Activated T-helper 1 cell treated with anti-CD3 and anti-CD28 coated beads, Interleukin-12 subunit alpha, Interleukin-12 subunit beta, Interleukin-2, Interleukin-4 antibody, amounts not matched to agents 30 ng/mL and 10 ng/mL and 1 ng/mL, durations not matched to agents 14 hours and 24 hours and 36 hours (primary cell): ENCODE data around the gene KLHDC8B. TPM values are rescaled to one million over a fixed set of nuclear protein-coding genes. Genes with fewer than 3 reads are reported as not detected.

Source experiments
- DNase-seq: peaks from one replicate; pipeline ENCODE4 v3.0.0; 2021; ENCODE audit warnings: low spot score
- H3K27ac Mint-ChIP-seq: one replicate; pipeline ENCODE4 v1.8.0; 2021; ENCODE audit warnings: mild to moderate bottlenecking, mixed read lengths
- H3K27me3 Mint-ChIP-seq: one replicate; pipeline ENCODE4 v1.8.0; 2022; ENCODE audit warnings: mild to moderate bottlenecking, moderate library complexity, mixed read lengths; ENCODE audit not compliant: insufficient read depth
- H3K36me3 Mint-ChIP-seq: one replicate; pipeline ENCODE4 v1.8.0; 2021; ENCODE audit warnings: low read depth, mixed read lengths
- H3K4me1 Mint-ChIP-seq: one replicate; pipeline ENCODE4 v1.8.0; 2021; ENCODE audit warnings: low read depth, mixed read lengths
- H3K4me3 Mint-ChIP-seq: one replicate; pipeline ENCODE4 v1.8.0; 2021; ENCODE audit warnings: mild to moderate bottlenecking, moderate library complexity, mixed read lengths
- H3K9me3 Mint-ChIP-seq: one replicate; pipeline ENCODE4 v1.8.0; 2021; ENCODE audit warnings: mixed read lengths
- intact Hi-C: fragments of 100-400 bp; cut with micrococcal nuclease; formaldehyde crosslinking; loops from one replicate; pipeline ENCODE4 v1.15.1; 2024
- total RNA-seq: library from RNA; stranded (reverse); gene quantifications from 2 replicates; pipeline ENCODE4 v1.2.3, GENCODE V29; 2022

KLHDC8B gene
- 2.6 and 2.9 TPM in 2 replicates for total RNA-seq

DNA sequence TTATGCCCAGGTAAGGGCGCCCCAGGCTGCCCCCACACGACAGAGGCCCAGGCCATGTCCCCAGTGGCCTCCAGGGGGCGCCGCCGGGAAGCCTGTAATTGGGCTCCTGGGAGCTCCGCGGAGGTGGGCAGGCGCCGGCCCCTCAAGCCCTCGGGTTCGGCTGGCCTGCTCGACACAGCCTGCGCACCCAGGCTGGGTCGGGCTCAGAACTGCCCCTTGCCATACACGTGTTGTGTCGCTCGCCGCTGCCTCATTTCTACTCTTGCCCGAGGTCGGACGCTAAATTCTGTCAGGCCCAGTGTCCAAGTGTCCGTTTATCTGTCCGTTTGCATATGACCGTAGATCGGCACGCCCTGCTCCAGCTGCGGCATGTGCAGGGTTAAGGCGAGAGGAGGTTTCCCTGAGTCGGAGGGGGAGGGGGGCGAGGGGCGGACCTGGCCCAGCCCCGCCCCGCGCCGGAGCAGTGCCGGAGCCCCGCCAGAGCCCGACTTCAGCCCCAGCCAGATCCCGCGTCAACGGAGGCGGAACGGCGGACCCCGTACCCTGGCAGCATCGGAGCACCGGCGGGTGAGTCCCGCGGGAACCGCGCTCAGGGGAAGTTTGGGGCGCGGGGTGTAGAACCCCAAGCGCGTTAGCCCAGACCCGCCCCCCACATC, at the start of gene KLHDC8B:
Gene KLHDC8B (plus strand): TSS at position 480 of the 656 bp plus-strand sequence. CDS start 1,172 bp downstream, outside the sequence.
- H3K36me3 Mint-ChIP-seq, result peaks cover 2% of the 10 kb centered on the region
- no peaks in the 10 kb centered on the region for H3K27me3 Mint-ChIP-seq
- peaks cover 6% of the 10 kb centered on the region for H3K4me1 Mint-ChIP-seq
- H3K27ac Mint-ChIP-seq, result peak within 1 kb of the TSS; percentile 63
- peak within 1 kb of the TSS; percentile 88 for H3K4me3 Mint-ChIP-seq
- DNase-seq, result peak; percentile 68
- intact Hi-C loops, result loop anchor here (1.0 to 2.0 kb wide), 4 partner anchors 66 to 278 kb away; partner anchors contain the start of genes C3orf62, QARS1 and QRICH1
- no peaks in the 10 kb centered on the region for H3K9me3 Mint-ChIP-seq

DNA sequence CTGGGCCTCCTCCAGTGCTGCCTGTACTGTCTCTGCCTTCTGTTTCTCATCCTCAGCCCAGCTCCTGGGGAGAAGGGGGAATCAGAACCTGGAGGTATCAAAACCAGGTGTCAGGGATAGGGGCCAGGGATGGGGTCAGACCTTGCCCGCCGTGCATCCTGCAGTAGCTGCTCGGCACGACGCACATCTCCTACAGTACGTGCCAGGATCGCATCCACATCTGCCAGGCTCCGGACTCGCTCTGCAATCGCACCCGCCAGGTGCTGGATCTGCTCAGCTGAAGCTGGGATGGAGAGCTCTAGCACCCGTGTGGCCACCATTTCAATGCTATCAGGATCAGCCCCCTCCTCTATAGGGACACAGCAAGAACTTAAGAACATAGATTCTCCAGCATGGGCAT, 49.4 kb upstream of the KLHDC8B start:
- peaks cover 10% of the 10 kb centered on the region for H3K4me1 Mint-ChIP-seq
- peak overlapping the region; percentile 59 for H3K4me3 Mint-ChIP-seq
- intact Hi-C loops, result loop anchor here (10.0 kb wide), 1 partner anchor 663 kb away; the partner anchor contains the start of gene IP6K1

GRCh38 chr3:49122451-49122850, 48.9 kb upstream of the KLHDC8B start:
- peak overlapping the region; percentile 82 for H3K27ac Mint-ChIP-seq
- H3K4me3 Mint-ChIP-seq, result no peak overlapping the region
- H3K9me3 Mint-ChIP-seq, result no peaks in the 10 kb centered on the region
- H3K36me3 Mint-ChIP-seq, result peaks cover 6% of the 10 kb centered on the region
- no peak for DNase-seq
- H3K27me3 Mint-ChIP-seq, result peaks cover 1% of the 10 kb centered on the region
- intact Hi-C loops, result loop anchor here (10.0 kb wide), 1 partner anchor 662 kb away; the partner anchor contains the start of gene IP6K1
- H3K4me1 Mint-ChIP-seq, result peaks cover 10% of the 10 kb centered on the region

More for the DNA sequence above, 49.4 kb upstream of the KLHDC8B start:
- no peak for DNase-seq
- Mint-ChIP-seq H3K9me3 (no peaks in the 10 kb centered on the region), H3K27me3 (peaks cover 1% of the 10 kb centered on the region), H3K36me3 (peaks cover 9% of the 10 kb centered on the region), H3K27ac (peak overlapping the region; percentile 82)

DNA sequence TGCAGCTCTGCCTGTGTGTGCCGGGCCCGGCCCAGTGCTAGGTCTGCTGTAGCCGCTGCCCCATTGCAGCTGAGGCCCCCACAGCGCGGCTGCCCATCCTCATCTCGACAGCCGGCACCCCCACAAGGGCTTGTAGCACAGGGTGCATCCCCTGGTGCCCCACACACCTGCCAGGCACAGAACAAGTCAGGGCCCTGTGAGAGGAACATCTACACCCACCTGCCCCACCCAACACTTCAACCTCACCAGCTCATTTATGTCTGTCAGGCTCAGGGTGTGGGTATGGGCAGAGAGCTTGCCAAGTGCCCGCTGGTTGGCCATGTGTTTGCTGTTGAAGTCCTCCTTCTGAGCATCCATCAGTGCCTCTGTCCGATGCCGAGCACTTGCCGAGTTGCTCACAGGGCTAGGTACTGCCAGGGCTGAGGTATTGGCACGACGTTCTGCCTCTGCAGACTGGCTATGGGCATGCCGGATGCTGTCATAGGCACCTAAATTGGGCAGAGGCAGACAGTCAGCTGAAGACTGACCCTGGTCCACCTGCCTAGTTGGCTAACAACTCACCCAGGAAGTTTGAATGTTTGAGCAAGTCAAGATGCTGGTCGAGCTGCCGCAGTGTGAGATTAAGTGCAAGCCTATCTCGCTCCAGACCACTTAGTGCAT, 48.4 kb upstream of the KLHDC8B start:
- H3K36me3 Mint-ChIP-seq, result peaks cover 3% of the 10 kb centered on the region
- intact Hi-C loops, result loop anchor here (10.0 kb wide), 1 partner anchor 662 kb away; the partner anchor contains the start of gene IP6K1
- no peaks in the 10 kb centered on the region for H3K9me3 Mint-ChIP-seq

DNA sequence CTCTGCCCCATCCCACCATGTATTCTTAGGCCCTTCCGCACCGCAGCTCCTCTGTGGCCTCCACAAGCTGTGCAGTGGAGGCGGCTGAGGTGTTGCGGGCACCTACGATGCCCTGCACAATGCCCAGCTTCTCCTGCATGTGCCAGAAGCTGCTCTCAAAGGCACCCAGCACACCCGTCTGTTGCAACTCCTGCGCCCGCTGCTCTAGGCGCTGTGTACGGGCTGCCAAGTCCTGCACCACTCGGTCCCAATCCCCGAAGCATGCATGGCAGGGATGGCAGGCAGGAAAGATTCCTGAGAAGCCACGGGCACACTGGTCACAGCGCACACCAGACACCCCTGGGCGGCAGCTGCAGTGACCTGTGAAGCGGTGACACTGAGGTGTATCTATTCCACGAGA, 47.7 kb upstream of the KLHDC8B start:
- H3K36me3 Mint-ChIP-seq, result peaks cover 3% of the 10 kb centered on the region
- no peaks in the 10 kb centered on the region for H3K9me3 Mint-ChIP-seq
- intact Hi-C loops, result loop anchor here (10.0 kb wide), 1 partner anchor 661 kb away; the partner anchor contains the start of gene IP6K1
- peaks cover 10% of the 10 kb centered on the region for H3K4me1 Mint-ChIP-seq
- no peak overlapping the region for H3K27ac Mint-ChIP-seq
- H3K4me3 Mint-ChIP-seq, result no peak overlapping the region
- peaks cover 1% of the 10 kb centered on the region for H3K27me3 Mint-ChIP-seq
- no peak for DNase-seq

More for the DNA sequence above, 48.4 kb upstream of the KLHDC8B start:
- H3K4me1 Mint-ChIP-seq, result peaks cover 10% of the 10 kb centered on the region
- no peak for DNase-seq
- no peak overlapping the region for H3K27ac Mint-ChIP-seq
- H3K27me3 Mint-ChIP-seq, result peaks cover 1% of the 10 kb centered on the region
- no peak overlapping the region for H3K4me3 Mint-ChIP-seq

GRCh38 chr3:49124203-49124602, 47.2 kb upstream of the KLHDC8B start:
- intact Hi-C loops, result loop anchor here (10.0 kb wide), 1 partner anchor 661 kb away; the partner anchor contains the start of gene IP6K1
- Mint-ChIP-seq H3K36me3 (no peaks in the 10 kb centered on the region), H3K27ac (no peak overlapping the region), H3K27me3 (peaks cover 1% of the 10 kb centered on the region), H3K4me3 (no peak overlapping the region), H3K9me3 (no peaks in the 10 kb centered on the region), H3K4me1 (peaks cover 6% of the 10 kb centered on the region)
- DNase-seq, result no peak

GRCh38 chr3:49124991-49125670, 46.3 kb upstream of the KLHDC8B start:
- peaks cover 1% of the 10 kb centered on the region for H3K27me3 Mint-ChIP-seq
- no peak overlapping the region for H3K4me3 Mint-ChIP-seq
- intact Hi-C loops, result loop anchor here (10.0 kb wide), 1 partner anchor 660 kb away; the partner anchor contains the start of gene IP6K1
- H3K4me1 Mint-ChIP-seq, result no peaks in the 10 kb centered on the region
- no peak for DNase-seq
- H3K9me3 Mint-ChIP-seq, result no peaks in the 10 kb centered on the region
- H3K36me3 Mint-ChIP-seq, result no peaks in the 10 kb centered on the region
- no peak overlapping the region for H3K27ac Mint-ChIP-seq

- DNase-seq, result no peak
- Mint-ChIP-seq H3K9me3 (no peaks in the 10 kb centered on the region), H3K27me3 (peaks cover 5% of the 10 kb centered on the region), H3K4me3 (no peak overlapping the region), H3K27ac (no peak overlapping the region), H3K36me3 (no peaks in the 10 kb centered on the region), H3K4me1 (no peaks in the 10 kb centered on the region)
- intact Hi-C loops, result no loop called here
Observed at GRCh38 chr3:49131040-49131439, 40.4 kb upstream of the KLHDC8B start.

DNA sequence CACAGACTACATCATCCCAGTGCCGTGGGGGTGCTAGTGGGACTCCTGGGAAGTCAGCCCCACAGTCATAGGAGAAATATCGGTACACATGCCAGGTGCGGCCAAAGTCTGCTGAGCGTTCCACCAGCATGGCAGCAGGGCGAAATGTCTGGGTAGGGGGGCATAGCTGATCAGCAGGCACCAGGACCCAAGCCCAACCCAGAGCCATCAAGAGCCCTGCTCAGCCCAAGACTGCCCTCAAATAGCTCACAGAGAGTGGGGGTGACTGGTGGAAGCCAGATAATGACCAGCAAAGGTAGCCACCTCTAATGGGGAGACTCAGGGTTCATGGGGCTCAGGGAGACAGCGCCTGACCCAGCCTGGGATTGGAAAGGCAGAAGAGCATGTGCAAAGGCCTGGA, 39.8 kb upstream of the KLHDC8B start:
- no peak for DNase-seq
- H3K9me3 Mint-ChIP-seq, result no peaks in the 10 kb centered on the region
- H3K4me1 Mint-ChIP-seq, result no peaks in the 10 kb centered on the region

DNA sequence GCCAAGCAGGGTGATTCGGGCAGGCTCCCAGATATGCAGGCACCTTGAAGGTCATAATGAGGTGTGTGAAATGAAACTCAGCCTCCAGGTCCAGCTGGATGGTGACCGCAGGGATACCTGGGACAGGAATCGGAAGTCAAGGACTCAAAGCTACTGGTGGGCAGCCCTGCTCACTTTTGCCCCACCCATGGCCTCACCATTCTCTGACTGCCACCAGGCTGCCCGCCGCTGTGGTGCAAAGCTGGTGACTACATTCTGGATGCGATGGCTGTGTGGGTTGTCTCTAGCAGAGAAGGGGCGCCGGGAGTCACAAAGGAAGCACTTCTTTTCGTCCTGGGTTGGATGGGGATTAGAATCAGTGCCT, 39.3 kb upstream of the KLHDC8B start:
- Mint-ChIP-seq H3K4me1 (no peaks in the 10 kb centered on the region), H3K27ac (no peak overlapping the region), H3K4me3 (no peak overlapping the region), H3K36me3 (no peaks in the 10 kb centered on the region), H3K9me3 (no peaks in the 10 kb centered on the region), H3K27me3 (peaks cover 5% of the 10 kb centered on the region)
- intact Hi-C loops, result no loop called here
- DNase-seq, result no peak

More for the DNA sequence above, 39.8 kb upstream of the KLHDC8B start:
- Mint-ChIP-seq H3K27ac (no peak overlapping the region), H3K27me3 (peaks cover 5% of the 10 kb centered on the region), H3K4me3 (no peak overlapping the region), H3K36me3 (no peaks in the 10 kb centered on the region)
- intact Hi-C loops, result no loop called here

- Mint-ChIP-seq H3K36me3 (no peaks in the 10 kb centered on the region), H3K4me3 (no peak within 1 kb of the TSS), H3K9me3 (no peaks in the 10 kb centered on the region), H3K4me1 (no peaks in the 10 kb centered on the region), H3K27ac (no peak within 1 kb of the TSS), H3K27me3 (peaks cover 5% of the 10 kb centered on the region)
- intact Hi-C loops, result no loop called here
- DNase-seq, result no peak
Observed at GRCh38 chr3:49132437-49133225, 38.8 kb upstream of the KLHDC8B start, which contains the start of gene LAMB2. Gene LAMB2, minus strand, starts transcription at chr3:49133050. Its CDS starts 183 bp downstream, at chr3:49132867.
